CD4-positive, alpha-beta T cell treated with Interleukin-4 for 1 hour (primary cell): Measurements from ENCODE around the gene HOMER1.
"Not testable (repeated sequence)": the region's sequence is repeated elsewhere in the genome, so short reads cannot be mapped to it uniquely, and the experiment has no call there.

Experiments used
- DNase-seq, 2 donors: peaks; one replicate each; pipeline ENCODE4 v3.0.0-alpha.2; 2020 to 2022

The HOMER1 gene

DNA sequence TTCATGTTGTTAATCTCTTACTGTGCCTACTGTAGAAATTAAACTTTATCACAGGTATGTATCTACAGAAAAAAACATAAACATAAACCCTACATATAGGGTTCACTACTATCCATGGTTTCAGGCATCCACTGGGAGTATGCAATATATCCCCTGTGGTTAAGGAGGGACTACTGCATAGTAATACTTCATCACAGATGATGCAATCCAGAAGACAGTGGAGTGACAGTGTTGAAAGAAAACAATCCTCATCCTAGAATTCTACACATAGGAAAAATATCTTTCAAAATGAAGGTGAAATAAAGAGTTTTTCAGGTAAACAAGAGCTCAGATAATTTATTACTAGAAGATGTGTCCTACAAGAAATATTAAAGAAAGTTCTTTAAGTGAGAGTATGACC is 105.9 kb downstream of the HOMER1 start:
- DNase-seq: no peak

DNA sequence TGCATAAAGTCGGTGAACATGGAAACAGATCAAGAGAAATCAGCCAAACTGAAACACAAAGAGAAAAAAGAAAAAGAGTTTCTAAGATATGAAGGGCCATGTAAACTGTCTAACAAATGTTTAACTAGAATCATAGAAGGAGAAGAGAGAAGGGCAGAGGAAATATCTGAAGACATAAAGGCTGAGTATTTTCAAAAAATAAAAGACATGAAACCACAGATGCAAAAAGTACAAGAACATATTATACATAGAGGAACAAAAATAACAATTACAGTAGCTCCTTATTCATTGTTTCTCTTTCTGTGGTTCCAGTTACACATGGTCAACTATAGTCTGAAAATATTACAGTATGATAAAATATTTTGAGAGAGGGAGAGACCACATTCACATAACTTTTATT is 106.3 kb downstream of the HOMER1 start:
- DNase-seq: no peak

DNA sequence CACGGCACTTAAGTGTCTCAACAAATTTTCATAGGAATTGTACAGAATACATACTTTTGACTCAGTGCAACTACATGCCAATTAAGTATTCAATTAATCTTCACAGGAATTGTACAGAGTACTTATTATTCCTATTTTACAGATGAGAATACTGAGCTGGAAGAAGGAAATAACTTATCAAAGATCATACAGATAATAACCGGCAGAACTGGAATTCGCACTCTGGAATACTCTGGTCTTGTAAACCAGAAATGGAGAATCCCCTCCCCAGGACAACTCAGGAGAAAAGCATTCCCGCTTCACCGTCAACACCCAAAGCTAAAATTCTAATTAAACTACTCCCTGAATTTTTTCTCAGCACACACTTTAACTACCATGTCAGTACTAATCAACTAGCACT is 112.7 kb downstream of the HOMER1 start:
- no peak for DNase-seq

DNA sequence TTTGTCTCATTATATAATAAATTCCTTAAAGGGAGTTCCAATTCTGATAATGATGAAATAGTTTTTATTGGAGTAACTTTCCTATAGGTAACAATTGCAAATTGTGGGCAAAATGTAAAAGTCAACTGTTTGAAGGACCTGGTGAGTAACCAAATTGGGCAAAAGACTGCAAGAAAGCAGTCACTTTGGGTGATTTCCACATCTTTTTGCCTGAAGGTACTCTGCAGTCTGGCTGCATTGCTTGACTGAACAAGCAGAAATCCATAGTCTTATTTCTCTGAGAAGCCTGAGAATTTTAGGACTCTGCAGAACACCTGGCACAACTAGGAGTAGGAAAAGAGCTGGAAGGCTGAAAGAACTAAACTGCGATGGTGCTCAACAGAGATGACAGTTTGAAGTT is 114.9 kb downstream of the HOMER1 start:
- DNase-seq: no peak

DNA sequence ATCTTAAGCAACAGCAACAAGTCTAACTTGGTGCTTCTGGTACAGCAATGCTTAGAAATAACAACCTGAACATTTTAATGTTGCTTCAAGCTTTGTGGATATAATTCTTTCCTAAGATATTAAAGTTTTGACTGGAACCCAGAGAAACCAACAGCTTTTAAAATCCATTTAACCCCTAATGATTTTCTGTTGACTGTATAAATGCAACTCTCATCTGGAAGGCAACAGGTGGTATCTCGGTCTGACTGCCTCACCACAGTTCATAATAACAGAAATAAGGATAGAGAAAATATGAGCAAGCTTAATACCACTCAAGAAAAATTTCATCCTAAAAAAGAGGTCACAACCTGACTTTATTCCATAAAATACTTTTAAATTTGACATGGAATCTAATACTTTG is 116.9 kb downstream of the HOMER1 start:
- no peak for DNase-seq

DNA sequence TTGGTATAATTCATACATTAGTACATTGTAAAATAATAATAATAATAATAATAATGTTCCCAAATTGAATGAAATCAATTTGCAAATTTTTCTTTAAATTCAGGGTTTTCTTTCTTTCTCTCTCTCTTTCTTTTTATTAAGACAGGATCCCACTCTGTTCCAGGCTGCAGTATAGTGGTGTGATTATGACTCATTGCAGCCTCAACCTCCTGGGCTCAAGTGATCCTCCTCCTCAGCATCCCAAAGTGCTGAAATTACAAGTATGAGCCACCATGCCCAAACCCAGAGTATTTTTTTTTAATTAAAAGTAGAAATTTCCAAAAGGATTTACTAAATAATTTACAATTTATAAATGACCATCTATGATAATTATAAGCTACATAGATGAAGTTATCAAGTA is 117.7 kb downstream of the HOMER1 start:
- DNase-seq: no peak

DNA sequence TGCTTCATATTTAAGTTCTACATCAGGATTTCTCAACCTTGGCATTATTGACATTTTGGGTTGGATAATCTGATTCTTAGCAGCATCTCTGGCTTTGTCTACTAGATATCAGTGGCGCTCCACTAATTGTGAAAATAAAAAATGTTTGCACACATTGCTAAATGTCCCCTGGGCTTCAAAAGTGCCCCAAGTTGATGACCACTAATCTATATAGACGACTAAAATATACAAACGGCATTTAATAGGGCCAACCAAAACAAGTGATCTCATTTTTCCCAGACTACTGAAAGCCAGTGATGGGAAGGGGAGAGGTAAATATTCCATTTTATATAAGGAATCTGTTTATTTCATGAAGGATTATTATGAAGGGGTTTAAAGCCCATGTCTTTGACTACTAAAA is 118.6 kb downstream of the HOMER1 start:
- no peak for DNase-seq

DNA sequence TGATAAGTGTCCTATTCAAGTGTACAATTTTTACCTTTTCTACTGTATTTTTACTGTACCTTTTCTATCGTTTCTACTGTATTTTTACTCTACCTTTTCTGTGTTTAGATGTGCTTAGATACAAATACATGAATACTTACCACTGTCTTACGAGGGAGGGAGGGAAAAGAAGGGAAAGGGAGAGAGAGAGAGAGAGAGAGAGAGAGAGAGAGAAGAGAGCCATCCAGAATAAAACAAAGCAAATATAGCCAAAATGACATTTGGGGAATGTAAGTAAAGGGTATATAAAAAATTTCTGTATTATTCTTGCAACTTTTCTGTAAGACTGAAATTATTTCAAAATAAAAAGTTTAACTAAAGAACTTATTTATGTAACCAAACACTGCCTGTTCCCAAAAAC is 121.2 kb downstream of the HOMER1 start:
- no peak for DNase-seq

DNA sequence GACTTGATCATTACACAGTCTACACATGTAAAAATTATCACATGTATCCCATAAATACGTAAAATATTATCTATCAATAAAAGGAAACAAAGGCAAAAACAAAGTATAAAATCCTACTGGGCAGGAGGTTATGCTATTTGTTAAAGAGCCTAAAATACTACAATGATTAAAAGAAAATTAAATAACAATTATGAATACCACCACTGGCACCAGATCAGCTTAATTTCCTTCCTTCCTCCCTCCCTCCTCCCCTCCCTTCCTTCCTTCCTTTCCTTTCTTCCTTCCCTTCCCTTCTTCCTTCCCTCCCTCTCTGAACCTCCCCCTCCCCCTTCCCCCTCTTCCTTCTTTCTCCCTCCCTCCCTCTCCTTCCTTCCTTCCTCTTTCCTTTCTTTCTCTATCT is 127.3 kb downstream of the HOMER1 start:
- no peak for DNase-seq

DNA sequence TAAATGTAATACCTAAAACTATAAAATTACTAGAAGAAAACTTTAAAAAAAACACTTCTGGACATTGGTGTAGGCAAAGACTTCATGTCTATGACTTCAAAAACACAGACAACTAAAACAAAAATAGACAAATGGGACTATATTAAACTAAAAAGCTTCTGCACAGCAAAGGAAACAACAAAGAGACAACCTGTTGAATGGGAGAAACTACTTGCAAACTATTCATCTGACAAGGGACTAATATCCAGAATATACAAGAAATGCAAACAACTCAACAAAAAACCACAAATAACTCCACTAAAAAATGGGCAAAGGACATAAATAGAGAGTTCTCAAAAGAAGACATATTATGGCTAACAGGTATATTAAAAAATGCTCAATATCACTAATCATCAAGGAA is 128.8 kb downstream of the HOMER1 start:
- DNase-seq: not testable (repeated sequence)

DNA sequence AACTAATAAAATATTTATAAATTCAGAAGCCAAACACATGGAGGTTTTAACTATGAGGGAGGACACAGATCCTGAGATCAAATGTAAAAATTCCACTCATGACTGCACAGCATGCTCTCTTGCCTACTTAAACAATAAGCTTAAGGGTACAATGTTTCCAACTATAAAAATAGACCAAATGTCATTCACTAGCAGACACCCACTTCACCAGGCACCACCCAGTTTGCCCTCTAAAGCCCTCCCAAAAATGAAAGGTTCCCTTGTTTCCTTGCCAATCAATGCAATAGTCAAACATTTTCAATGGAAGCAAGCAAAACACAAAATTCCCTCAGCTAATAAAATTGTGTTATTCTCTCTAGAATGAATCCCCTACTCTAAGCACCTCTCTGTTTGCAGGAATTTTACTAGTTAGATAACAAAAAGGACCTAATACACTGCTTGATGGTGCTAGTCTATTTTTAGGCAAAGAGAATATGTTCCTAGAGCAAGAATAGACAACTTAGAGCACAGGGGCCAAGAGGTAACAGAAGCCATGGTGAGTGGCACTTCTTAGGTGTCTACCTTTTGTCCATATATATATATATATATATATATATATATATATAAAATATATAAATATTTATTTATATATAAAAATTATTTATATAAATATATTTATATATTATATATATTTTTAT is 135.3 kb downstream of the HOMER1 start:
- no peak for DNase-seq

DNA sequence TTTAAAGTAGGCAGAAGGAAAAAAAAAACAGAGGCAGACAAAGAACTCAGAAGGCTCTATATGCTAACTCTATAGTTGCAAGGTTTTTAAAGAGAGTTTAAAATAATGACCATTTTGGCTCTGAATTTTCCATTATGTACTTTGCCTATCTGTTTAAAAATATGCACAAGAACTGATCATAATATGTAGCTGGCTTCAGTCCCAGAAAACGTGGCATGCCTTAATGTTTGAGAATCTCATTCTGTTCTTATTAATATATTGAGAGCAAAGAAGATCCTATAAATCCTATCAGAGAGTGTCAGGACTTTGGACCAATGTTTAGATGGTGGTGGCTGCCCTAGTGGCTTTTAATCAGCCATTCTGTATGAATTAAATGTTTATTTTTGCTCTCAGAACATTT is 156.5 kb downstream of the HOMER1 start:
- DNase-seq: no peak

DNA sequence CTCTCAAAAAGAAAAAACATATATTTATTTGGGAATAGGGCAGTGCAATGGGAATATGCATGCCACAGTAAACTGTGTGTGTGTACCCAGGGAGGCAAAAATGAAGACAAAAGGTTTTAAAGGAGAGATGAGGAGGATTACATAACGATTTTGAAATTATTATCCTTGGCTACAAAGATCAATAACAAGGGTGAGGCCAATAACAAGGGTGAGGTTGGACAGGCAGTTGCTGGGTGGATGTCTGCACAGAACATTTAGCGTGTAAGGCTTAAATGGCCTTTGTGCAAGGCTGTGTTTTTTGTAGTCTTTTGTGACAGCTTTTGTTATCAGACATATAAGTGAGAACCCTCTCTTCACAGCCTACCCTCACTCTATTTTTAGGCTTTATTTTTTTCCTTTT is 164.1 kb downstream of the HOMER1 start:
- no peak for DNase-seq

DNA sequence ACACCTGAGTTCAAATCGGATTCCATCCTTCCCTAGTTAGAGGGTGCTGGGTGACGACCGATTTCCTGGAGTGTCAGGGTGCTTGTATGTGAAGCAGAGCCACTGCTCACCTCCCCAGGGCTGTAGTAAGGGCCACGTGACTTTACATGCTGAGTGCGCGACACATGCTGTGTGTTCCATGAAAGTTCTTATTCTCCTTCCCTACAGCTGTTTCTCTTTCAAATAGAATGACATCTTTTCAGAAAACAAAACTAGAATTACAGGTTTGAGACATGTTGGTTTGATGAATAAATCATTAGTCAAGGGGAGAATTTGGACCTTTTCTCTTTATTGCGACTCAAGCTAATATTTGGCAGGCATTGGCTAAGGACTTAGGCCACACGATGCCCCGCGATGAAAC is 164.9 kb downstream of the HOMER1 start:
- DNase-seq: no peak

DNA sequence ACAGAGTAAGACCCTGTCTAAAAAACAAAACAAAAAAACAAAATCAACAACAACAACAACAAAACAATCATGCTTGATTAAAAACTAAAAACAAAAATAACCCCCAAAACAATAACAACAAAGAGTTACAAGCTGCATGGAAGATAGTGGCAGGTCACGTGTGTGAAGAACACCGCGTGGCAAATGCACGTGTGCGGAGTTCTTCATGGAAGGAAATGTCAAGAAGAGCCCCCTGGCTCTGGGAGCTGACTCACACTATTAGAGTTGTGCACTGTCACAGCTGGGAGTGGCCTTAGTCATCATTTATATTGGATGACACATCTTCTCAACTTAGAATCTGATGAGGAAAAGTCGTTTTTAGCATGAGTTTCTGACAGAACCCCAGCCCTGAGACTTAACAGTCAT is 167.5 kb downstream of the HOMER1 start:
- DNase-seq: no peak

DNA sequence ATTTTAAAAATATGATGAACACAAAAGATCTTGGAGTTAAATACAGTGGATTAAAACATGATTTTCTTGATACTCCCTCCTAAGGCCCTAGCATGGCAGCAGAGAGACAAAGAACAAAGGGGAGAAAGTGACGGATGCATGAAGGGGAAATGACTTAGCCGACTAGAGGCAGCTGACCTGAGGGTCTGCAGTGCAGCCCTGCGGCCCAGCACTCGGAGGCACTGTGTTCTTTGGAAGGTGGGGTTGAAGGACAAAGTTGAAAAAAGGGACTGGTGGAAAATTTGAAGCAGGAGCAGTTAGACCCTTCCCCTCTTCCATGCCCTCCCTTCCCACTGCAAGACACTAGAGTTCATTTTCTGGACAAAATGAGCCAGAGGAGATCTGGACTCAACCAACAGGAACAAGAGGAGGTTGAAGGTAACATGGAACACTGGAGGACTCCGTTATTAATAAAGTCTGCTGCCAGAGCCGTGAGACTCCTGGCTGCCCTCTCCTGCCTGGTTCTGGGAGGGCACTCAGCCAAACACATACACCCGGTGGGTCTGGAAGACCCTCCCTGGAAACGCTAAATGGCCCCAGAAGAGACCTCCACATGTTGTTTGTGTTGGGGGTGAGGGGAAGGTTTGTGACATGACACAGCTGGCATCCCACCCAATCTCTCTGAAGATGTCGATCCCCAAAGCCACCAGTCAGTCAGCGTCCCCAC is 179.9 kb downstream of the HOMER1 start:
- DNase-seq: no peak

DNA sequence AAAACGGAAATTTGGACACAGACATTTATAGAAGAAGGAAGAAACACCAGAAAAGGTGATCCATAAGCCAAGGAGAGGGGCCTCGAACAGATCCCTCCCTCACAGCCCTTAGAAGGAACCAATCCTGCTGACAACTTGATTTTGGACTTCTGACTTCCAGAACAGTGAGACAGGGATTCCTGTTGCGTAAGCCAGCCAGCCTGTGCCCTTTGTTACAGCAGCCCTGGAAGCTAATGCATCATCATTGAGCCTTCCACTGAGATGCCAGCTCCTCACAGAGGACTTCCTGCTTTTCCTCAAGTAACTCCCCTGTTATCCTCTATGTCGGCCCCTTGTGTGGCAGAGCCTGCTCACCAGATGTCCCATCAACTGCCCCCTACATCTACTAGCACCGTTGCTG is 183.9 kb downstream of the HOMER1 start:
- no peak for DNase-seq

DNA sequence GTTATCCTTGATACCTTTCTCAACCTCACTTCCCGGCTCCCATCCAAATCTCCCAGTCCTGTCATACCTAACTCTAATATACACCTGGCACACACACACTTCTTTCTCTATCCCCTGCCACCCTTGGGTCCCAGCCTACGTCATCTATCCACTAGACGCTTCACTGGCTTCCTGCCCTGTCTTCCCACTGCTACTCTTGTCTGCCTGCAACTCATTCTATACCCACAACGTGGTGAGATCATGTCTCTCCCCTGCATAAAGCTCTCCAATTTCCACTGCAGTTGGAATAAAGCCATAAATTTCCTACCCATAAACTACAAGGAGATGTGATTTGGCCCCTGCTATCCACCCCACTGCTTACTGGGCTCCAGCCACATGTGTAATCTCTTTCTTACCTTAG is 184.5 kb downstream of the HOMER1 start:
- DNase-seq: no peak
